ENCODE data around the gene VWA1.
"Not testable (repeated sequence)": the region's sequence is repeated elsewhere in the genome, so short reads cannot be mapped to it uniquely, and the experiment has no call there.

The VWA1 gene

DNA sequence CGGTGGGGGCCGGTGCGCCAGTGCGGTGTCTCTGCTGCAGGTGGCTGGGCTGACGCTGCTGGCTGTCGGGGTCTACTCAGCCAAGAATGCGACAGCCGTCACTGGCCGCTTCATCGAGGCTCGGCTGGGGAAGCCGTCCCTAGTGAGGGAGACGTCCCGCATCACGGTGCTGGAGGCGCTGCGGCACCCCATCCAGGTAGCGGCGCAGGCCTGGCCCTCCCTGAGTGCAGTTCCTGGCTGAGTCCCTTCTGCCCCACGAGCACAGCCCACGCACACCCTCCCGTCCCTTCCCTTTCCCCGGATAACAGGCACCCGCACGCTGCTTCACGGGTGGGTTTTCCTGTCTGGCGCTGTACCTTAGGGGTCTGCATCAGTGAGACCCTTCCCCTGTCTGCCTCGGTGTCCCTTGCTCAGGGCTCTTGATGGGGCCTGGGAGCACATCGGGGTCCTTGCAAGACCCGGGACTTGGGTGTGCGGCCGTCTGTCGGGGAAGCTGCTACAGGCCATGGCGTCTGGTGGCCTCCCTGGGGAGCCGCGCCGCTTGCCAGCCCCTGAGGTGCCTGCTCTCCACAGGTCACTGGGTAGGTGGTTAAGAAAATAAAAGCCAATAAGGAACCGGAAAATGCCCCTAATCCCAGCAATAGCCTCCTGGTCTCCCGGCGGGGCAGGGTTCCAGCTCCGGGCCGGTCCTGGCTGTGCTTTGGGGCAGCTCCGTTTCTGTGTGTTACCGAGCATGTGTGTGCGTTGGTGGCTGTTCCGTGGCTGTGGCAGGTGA lies 49.7 kb downstream of the VWA1 start:
- DNase-seq (ENCODE audit: low spot score) = not testable (repeated sequence)

GRCh38 chr1:1485755-1486317 lies 50.3 kb downstream of the VWA1 start:
- DNase-seq (ENCODE audit: low spot score) = not testable (repeated sequence)

DNA sequence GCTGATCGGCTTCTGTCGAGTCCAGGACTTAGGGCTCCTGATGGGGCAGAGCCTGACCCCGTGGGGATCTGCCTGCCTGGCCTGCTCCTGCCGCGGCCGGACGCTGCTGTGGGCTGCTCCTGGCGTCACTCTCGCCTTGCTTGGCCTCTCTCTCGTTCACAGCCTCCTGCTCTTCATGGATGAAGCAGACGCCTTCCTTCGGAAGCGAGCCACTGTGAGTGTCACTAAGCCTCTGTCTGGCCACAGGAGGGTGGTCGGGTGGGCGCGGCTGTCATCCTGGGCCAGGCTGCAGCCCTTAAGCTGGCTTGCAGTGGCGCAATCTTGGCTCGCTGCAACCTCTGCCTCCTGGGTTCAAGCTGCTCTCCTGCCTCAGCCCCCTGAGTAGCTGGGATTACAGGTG lies 52.2 kb downstream of the VWA1 start:
- DNase-seq (ENCODE audit: low spot score) = no peak

DNA sequence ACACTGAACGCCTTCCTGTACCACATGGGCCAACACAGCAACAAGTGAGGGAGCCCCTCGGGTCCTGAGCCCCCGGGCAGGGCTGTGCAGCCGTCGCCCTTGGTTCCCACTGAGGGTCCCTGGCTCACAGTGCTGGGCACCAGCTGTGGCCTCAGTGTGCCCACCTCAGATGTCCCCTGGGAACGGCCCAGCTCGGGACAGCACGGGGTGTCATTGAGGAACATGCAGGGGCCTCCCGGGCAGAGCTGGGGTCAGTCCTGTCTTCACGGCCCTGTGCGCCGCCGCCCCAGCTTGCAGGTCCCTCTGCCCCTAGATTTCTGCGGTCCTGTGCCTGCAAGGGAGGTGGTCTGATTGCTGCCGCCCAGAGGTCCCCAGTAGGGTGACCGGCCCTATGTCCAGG lies 53.7 kb downstream of the VWA1 start:
- DNase-seq (ENCODE audit: low spot score) = no peak

GRCh38 chr1:1489861-1490260 lies 54.4 kb downstream of the VWA1 start:
- DNase-seq (ENCODE audit: low spot score) = no peak

DNA sequence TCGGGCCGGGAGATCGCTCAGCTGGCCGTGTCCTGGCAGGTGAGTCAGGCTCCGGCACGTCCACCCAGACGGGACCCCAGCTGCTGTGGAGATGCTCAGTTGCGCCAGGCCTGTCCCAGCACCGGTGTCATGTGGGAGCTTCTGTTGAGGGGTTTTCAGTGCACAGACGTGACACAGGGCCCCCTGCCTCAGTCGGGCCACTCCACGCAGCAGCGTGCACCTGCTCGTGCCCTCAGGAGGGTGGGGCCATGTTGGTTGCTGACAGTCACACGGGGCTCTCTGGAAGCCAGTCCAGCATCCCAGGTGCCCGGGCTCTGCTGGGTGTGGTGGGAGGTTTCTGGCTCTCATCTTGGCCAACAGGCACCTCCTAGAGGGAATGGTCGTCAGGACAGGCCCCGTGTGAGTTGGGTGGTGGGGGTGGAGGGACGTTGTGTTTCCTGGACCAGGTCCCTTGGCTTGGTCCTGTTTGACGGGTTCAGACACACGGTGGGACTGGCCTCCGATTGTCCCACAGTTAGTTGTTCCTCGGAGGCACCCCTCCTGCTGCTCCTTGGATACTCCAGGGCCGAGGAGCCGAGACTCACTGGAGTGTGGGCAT lies 55.2 kb downstream of the VWA1 start:
- no peak for DNase-seq (ENCODE audit: low spot score)

GRCh38 chr1:1491601-1492000 lies 56.1 kb downstream of the VWA1 start:
- no peak for DNase-seq (ENCODE audit: low spot score)
